Tibial artery (tissue), 4 donors: ENCODE measurements around the gene SERPINA9.
"Not testable (repeated sequence)": the region's sequence is repeated elsewhere in the genome, so short reads cannot be mapped to it uniquely, and the experiment has no call there.

Experiments
- DNase-seq, 2 donors: peaks; one replicate each; pipeline ENCODE4 v3.0.0-alpha.2; 2019
- H3K27ac ChIP-seq, 2 donors: fragments of 200-600 bp; sonication (generic) in 1 of 2; 1 replicate in 1 of 2; 2 replicates in 1 of 2; pipeline ENCODE4 v1.5.1; 2018 to 2019; ENCODE audit warnings: mild to moderate bottlenecking in 1 of 2
- H3K27me3 ChIP-seq, 2 donors: fragments of 200-600 bp; sonication (generic) in 1 of 2; one replicate each; pipeline versions ENCODE4 v1.5.1 to v1.6.0; 2016 to 2019
- H3K36me3 ChIP-seq, 3 donors: fragments of 200-600 bp; sonication (generic) in 2 of 3; one replicate each; pipeline ENCODE4 v1.5.1; 2016 to 2019; ENCODE audit warnings: mild to moderate bottlenecking in 2 of 3
- H3K4me1 ChIP-seq, 4 donors: fragments of 200-600 bp; sonication (generic) in 2 of 4; 1 replicate in 3 of 4; 2 replicates in 1 of 4; pipeline ENCODE4 v1.5.1; 2016 to 2019
- H3K4me3 ChIP-seq, 2 donors: fragments of 200-600 bp; sonication (generic) in 1 of 2; 1 replicate in 1 of 2; 2 replicates in 1 of 2; pipeline ENCODE4 v1.5.1; 2018 to 2019; ENCODE audit warnings: mild to moderate bottlenecking in 2 of 2
- H3K9me3 ChIP-seq, 3 donors: fragments of 200-600 bp; sonication (generic) in 1 of 3; one replicate each; pipeline ENCODE4 v1.5.1; 2016 to 2019
- intact Hi-C: fragments of 100-400 bp; cut with DNase I; formaldehyde crosslinking; loops from one replicate; pipeline ENCODE4 v1.15.0; 2023; ENCODE audit warnings: low total_unique reads
- TF ChIP-seq, protein P1 (sequence below), 2 experiments: fragments of 200-600 bp in 1 of 2; fragments of 450-650 bp in 1 of 2; IDR thresholded peaks; one replicate each; pipeline ENCODE4 v1.5.1; 2017 to 2019; ENCODE audit warnings: antibody characterized with exemption in 2 of 2, mild to moderate bottlenecking in 1 of 2, moderate library complexity in 1 of 2

SERPINA9 gene

DNA sequence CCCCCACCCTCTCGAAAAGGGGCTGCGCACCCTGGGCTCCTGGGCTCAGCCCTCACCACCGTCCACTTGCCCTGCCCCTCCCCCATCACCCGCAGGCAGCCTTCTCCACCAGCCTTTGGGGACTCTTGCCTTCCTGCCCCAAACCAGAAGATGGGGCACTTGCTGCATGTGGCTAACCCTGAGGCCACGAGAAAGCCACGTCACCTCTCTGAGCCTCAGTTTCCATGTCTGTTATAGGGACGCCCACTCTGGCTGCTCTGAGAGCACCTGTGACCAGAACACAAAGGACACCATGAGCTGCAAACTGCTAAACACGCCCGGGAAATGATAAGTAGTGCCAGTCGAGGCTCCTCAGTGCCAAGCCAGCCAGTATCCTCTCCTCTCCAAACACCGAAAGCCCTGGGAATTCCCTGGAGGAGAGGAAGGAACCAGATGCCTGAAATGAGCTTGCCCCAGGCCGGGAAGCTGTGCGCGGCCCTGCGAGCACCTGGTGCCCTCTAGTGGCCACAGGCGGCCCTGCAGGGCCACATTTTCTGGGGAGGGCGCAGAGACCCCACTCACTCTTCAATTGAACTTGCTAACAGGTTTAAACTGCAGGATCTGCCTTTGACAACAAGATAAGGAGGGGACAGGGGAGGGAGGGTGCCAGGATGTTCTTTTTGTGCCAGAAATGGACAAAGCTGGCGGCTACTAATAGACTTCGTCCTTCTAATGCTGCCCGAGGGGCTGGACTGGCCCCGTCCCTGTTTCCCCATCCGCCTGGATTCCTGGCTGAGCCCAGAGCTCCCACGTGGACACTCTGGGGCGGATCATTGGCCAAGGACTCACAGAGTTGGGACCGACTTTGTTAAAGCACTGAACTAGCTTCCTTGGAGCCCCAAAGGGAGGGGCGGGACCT lies 10.2 kb upstream of the SERPINA9 start:
- peaks cover 0 to 11% (median 6%) of the 10 kb centered on the region in 4 donors for H3K4me1 ChIP-seq
- H3K9me3 ChIP-seq = no peaks in the 10 kb centered on the region
- DNase-seq = peak in 1 of 2 donors; percentile 31
- TF ChIP-seq, protein P1, sequence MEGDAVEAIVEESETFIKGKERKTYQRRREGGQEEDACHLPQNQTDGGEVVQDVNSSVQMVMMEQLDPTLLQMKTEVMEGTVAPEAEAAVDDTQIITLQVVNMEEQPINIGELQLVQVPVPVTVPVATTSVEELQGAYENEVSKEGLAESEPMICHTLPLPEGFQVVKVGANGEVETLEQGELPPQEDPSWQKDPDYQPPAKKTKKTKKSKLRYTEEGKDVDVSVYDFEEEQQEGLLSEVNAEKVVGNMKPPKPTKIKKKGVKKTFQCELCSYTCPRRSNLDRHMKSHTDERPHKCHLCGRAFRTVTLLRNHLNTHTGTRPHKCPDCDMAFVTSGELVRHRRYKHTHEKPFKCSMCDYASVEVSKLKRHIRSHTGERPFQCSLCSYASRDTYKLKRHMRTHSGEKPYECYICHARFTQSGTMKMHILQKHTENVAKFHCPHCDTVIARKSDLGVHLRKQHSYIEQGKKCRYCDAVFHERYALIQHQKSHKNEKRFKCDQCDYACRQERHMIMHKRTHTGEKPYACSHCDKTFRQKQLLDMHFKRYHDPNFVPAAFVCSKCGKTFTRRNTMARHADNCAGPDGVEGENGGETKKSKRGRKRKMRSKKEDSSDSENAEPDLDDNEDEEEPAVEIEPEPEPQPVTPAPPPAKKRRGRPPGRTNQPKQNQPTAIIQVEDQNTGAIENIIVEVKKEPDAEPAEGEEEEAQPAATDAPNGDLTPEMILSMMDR (IDR thresholded peaks at IDR 0.05) = peak; percentile 88 to 99
- intact Hi-C loops = loop anchor here (2.0 kb wide), 1 partner anchor 129 kb away; no protein-coding TSS in a partner anchor
- H3K4me3 ChIP-seq = no peak overlapping the region
- H3K27ac ChIP-seq = no peak overlapping the region
- H3K36me3 ChIP-seq = no peaks in the 10 kb centered on the region
- H3K27me3 ChIP-seq = peaks cover 0 to 16% of the 10 kb centered on the region in 2 donors

DNA sequence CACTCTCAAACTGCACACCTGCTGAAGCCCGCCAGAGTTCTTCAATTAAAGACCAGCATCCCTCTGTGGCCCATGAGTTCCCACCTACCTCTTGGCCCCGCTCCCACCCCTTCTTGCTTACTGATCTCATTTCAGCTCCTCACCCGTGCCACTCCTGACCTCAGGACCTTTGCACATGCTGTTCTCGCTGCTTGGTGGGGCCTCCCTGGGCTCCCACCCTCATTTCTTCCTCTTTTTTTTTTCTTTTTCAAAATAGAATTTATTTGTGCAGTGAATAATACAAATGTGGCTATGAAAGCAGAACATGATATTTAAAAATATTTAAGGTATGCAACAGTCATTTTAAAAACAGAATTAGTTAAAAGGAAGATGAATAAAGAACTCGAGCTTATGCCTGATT lies 8.5 kb upstream of the SERPINA9 start:
- no peak overlapping the region for H3K4me3 ChIP-seq
- no peak overlapping the region for H3K27ac ChIP-seq
- TF ChIP-seq, protein P1 (IDR thresholded peaks at IDR 0.05) = no peak
- no peaks in the 10 kb centered on the region for H3K36me3 ChIP-seq
- peaks cover 0 to 16% of the 10 kb centered on the region in 2 donors for H3K27me3 ChIP-seq
- H3K9me3 ChIP-seq = no peaks in the 10 kb centered on the region
- intact Hi-C loops = no loop called here
- DNase-seq = no peak
- peaks cover 0 to 11% (median 6%) of the 10 kb centered on the region in 4 donors for H3K4me1 ChIP-seq

DNA sequence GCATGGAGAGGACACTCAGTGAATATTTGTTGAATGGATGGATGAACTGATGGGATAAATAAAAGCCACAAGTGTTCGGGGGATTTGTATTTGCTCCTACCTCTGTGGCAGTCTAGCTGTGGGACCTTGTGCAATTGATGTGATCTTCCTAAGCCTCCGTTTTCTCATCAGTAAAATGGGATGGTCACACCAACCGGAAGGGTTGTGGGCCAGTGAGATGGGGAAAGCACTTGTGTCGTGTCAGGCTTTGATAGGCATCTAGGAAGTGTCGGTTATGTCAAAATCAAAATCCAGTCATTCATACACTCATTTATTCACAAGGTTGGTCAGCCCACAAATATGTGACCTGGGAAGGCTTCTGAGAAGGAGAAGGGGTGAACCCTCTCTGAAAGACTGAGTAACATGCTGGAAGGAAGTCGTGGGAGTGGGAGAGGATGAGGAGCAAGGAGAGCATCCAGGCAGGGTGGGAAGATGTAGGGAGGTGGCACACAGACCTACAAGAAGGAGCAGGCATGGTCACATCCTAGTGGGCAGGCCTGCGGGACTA lies 7.8 kb upstream of the SERPINA9 start:
- peaks cover 0 to 16% of the 10 kb centered on the region in 2 donors for H3K27me3 ChIP-seq
- H3K36me3 ChIP-seq = no peaks in the 10 kb centered on the region
- intact Hi-C loops = no loop called here
- TF ChIP-seq, protein P1 (IDR thresholded peaks at IDR 0.05) = no peak
- DNase-seq = no peak
- H3K4me3 ChIP-seq = no peak overlapping the region
- H3K9me3 ChIP-seq = peaks cover 0 to 7% (median 4%) of the 10 kb centered on the region in 3 donors
- H3K4me1 ChIP-seq = peaks cover 0 to 11% (median 6%) of the 10 kb centered on the region in 4 donors
- H3K27ac ChIP-seq = no peak overlapping the region

DNA sequence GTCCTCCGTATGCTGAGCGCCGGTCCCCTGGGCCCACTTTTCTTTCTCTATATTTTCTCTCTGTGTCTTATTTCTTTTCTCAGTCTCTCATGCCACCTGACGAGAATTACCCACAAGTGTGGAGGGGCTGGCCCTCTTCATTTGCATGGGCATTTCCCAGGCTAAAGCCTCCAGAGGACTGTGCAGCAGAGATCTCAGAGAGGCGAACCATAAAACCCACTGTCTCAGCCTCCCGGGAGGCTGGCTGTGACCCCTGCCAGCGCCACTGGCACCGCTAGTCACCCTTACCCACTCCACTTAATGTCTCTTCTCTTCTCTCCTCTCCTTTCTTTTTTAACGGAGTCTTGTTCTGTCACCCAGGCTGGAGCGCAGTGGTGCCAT lies 7.1 kb upstream of the SERPINA9 start:
- DNase-seq = no peak
- peaks cover 0 to 16% of the 10 kb centered on the region in 2 donors for H3K27me3 ChIP-seq
- no peak overlapping the region for H3K27ac ChIP-seq
- TF ChIP-seq, protein P1 (IDR thresholded peaks at IDR 0.05) = no peak
- peaks cover 0 to 14% (median 10%) of the 10 kb centered on the region in 3 donors for H3K9me3 ChIP-seq
- intact Hi-C loops = no loop called here
- H3K4me3 ChIP-seq = no peak overlapping the region
- H3K36me3 ChIP-seq = no peaks in the 10 kb centered on the region
- peaks cover 0 to 11% (median 6%) of the 10 kb centered on the region in 4 donors for H3K4me1 ChIP-seq

DNA sequence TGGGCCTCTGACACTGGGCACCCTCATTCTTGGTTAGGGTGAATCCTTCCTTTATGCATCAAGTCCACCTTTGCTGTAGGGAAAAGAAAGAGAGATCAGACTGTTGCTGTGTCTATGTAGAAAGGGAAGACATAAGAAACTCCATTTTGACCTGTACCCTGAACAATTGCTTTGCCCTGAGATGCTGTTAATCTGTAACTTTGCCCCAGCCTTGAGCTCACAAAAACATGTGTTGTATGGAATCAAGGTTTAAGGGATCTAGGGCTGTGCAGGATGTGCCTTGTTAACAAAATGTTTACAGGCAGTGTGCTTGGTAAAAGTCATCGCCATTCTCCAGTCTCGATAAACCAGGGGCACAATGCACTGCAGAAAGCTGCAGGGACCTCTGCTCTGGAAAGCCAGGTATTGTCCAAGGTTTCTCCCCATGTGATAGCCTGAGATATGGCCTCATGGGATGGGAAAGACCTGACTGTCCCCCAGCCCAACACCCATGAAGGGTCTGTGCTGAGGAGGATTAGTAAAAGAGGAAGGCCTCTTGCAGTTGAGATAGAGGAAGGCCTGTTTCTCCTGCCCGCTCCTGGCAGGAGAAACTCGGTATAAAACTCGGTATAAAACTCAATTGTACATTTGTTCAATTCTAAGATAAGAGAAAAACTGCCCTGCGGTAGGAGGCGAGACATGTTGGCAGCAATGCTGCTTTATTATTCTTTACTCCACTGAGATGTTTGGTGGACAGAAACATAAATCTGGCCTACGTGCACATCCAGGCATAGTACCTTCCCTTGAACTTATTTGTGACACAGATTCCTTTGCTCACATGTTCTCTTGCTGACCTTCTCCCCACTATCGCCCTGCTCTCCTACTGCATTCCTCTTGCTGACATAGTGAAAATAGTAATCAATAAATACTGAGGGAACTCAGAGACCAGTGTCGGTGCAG lies 6.4 kb upstream of the SERPINA9 start:
- Histone ChIP-seq H3K9me3 (peaks cover 0 to 17% (median 10%) of the 10 kb centered on the region in 3 donors), H3K4me1 (peaks cover 0 to 11% (median 6%) of the 10 kb centered on the region in 4 donors), H3K27me3 (peaks cover 0 to 12% of the 10 kb centered on the region in 2 donors)
- H3K4me3 ChIP-seq, H3K27ac ChIP-seq, intact Hi-C loops, H3K36me3 ChIP-seq, DNase-seq: not testable (repeated sequence)
